Heart left ventricle (tissue), 16 donors: ENCODE data around the gene IZUMO2. TPM values are rescaled to one million over a fixed set of nuclear protein-coding genes. Genes with fewer than 3 reads are reported as not detected.

Source experiments
- ATAC-seq, 4 donors: fragments of 200-7000 bp; cut with Tn5 transposase; one replicate each; pipeline ENCODE4 v1.9.1; 2020 to 2022; ENCODE audit warnings: moderate library complexity in 4 of 4, mild to moderate bottlenecking in 3 of 4, moderate number of reproducible peaks in 1 of 4
- DNase-seq, 5 donors: peaks; one replicate each; pipeline ENCODE4 v3.0.0-alpha.2; 2020
- H3K27ac ChIP-seq, 12 donors: fragments of 200-600 bp; sonication (generic) in 4 of 12; one replicate each; pipeline versions ENCODE4 v1.5.0 to v1.8.0; 2016 to 2022; ENCODE audit warnings: mild to moderate bottlenecking in 2 of 12
- H3K27me3 ChIP-seq, 9 donors: fragments of 200-600 bp; sonication (generic) in 2 of 9; one replicate each; pipeline versions ENCODE4 v1.5.1 to v1.8.0; 2016 to 2022; ENCODE audit warnings: mild to moderate bottlenecking in 3 of 9
- H3K36me3 ChIP-seq, 9 donors: fragments of 200-600 bp; sonication (generic) in 2 of 9; one replicate each; pipeline versions ENCODE4 v1.5.0 to v1.8.0; 2018 to 2022; ENCODE audit warnings: mild to moderate bottlenecking in 2 of 9
- H3K4me1 ChIP-seq, 12 donors: fragments of 200-600 bp; sonication (generic) in 4 of 12; one replicate each; pipeline versions ENCODE4 v1.5.0 to v1.8.0; 2016 to 2022; ENCODE audit warnings: mild to moderate bottlenecking in 3 of 12
- H3K4me3 ChIP-seq, 12 donors: fragments of 200-600 bp; sonication (generic) in 4 of 12; one replicate each; pipeline versions ENCODE4 v1.5.0 to v1.8.0; 2017 to 2022; ENCODE audit warnings: mild to moderate bottlenecking in 9 of 12, moderate library complexity in 4 of 12
- H3K9me3 ChIP-seq, 12 donors: fragments of 200-600 bp; sonication (generic) in 4 of 12; one replicate each; pipeline versions ENCODE4 v1.5.0 to v1.8.0; 2016 to 2022; ENCODE audit warnings: mild to moderate bottlenecking in 1 of 12
- CTCF ChIP-seq, 12 donors: fragments of 200-600 bp; sonication (generic) in 4 of 12; IDR thresholded peaks; one replicate each; pipeline versions ENCODE4 v1.5.0 to v1.8.0; 2018 to 2022; ENCODE audit warnings: antibody characterized with exemption in 12 of 12, mild to moderate bottlenecking in 5 of 12
- POLR2A ChIP-seq, 2 donors: fragments of 450-650 bp; IDR thresholded peaks; one replicate each; pipeline ENCODE4 v1.6.1; 2017; ENCODE audit warnings: antibody characterized with exemption in 2 of 2, mild to moderate bottlenecking in 2 of 2, moderate library complexity in 2 of 2
- WGBS, 4 donors: extraction: QIAGEN DNeasy Blood & Tissue Kit in 2 of 4; methylation state at CpG; one replicate each; pipeline versions ENCODE4 v1.1.5 to v1.1.7; 2013 to 2018; 5-methylcytosine and 5-hydroxymethylcytosine counted together
- intact Hi-C, 10 donors: fragments of 100-400 bp; cut with DNase I; formaldehyde crosslinking; loops; one replicate each; pipeline versions ENCODE4 v1.11.1 to v1.14.2; 2022
- polyA plus RNA-seq, 2 donors: library from polyadenylated mRNA; stranded (reverse); fragments of 200-250 nt; gene quantifications; one replicate each; pipeline ENCODE4 v1.2.3, GENCODE V29; 2013
- total RNA-seq, 9 donors: library from RNA; depleted of rRNA in 2 of 9; stranded (reverse); fragments of >200 nt in 2 of 9; fragmentation: NEBNext Ultra II Directional in 3 of 9; extraction: Animal tissue kit (Norgen Biotek cat#: 25700) in 3 of 9; gene quantifications; one replicate each; pipeline versions ENCODE4 v1.1.0 to v1.2.4, GENCODE V29; 2016 to 2023
- donor health status: ischemic (EF 13 %, LVEDD 7.1; RV severe dilation, severe dysfunction).
- donor health status: healthy with polysubstance abuse.
- donor health status: DM: no; HTN: yes; CAD: no.
- donor health status: DM: no; HTN: no; CAD: no.
- donor health status: ischemic (EF 25% LVEDD 6.9; RV normal size, moderate dysfunction).
- donor health status: ischemic (EF 25% LVEDD 5.7; RV mildly dilated, moderate dysfunction).
- donor health status: healthy.
- donor health status: DM: yes; HTN: yes; CAD: no.
- donor health status: ischemic (EF 35%, LVEDD 5.7; RV mildly dilated, moderate dysfunction).
- donor health status: nonischemic (EF 11% LVEDD 7.7; RV severe dilation, severe dysfunction).
- donor health status: DM: yes; HTN: yes; CAD: no.
- donor health status: PGD.
- donor health status: ischemic (EF 29% LVEDD 5.4; RV normal size, mild dysfunction).
- donor health status: nonischemic (EF 23%, LVEDD 6.1; RV moderate dilation, normal function).

Gene IZUMO2
- total and polyA plus RNA-seq, 11 donors, result not detected

DNA sequence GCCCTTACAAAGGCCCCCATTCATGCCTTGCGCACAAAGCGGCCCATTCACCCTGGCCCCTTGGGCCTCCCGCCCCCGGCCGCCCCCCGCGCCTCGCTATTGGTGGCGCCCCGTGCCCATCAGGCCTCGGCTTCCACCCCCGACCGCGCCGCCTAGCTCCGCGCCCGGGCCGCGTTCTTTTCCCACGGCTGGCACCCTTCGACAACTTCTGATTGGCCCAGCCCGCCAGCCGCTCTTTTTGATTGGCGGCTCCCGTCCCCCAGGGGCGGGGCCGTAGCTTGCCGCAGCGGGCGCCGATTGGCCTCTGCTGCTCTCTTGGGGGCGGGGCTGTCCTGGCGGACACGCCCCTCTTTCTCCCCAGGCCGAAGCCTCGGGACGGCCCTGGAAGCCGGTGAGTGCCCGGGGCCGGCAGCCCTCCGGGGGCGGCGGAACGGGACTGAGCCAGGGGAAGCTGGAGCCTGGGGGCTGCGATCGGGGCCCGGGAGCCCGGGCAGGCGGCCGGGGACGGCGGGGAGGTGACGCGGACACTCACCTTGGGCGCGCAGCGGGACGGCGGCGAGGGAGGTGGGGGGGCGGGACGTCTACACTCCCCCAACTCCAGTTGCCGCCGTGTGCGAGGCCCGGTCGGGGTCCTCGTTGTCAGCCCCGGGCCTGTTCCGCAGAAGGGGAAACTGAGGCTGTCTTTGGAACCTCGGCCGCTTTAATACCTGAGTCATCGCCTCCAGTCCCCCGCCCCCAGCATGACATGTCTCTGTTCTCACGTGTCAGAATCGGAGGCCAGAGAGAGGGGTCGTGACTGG, 40.4 kb upstream of the IZUMO2 start, which contains the start of gene MYH14:
TSS of gene MYH14 (plus strand) at position 342 of the 800 bp plus-strand sequence. CDS start 6,744 bp downstream, outside the sequence.
- peak within 1 kb of the TSS; percentile 56 to 97 (median 84) for H3K27ac ChIP-seq
- intact Hi-C loops, result no loop called here
- DNase-seq (peak; percentile 87 to 94 (median 88)), ATAC-seq (peak; percentile 91 to 93 (median 92))
- H3K9me3 ChIP-seq, result no peaks in the 10 kb centered on the region
- no peaks in the 10 kb centered on the region for H3K36me3 ChIP-seq
- 2 to 4% (median 3%) methylated on average over 32 to 78 of the region's 78 CpGs for WGBS, 4 donors
- peak; percentile 65 to 72 for TF ChIP-seq POLR2A (IDR thresholded peaks at IDR 0.05)
- TF ChIP-seq CTCF (IDR thresholded peaks at IDR 0.05), result peak in 2 of 12 donors; percentile 14 to 28
- H3K4me1 ChIP-seq, result peaks cover 0 to 40% (median 16%) of the 10 kb centered on the region in 12 donors
- peak within 1 kb of the TSS; percentile 24 to 86 (median 62) for H3K4me3 ChIP-seq
- peaks cover 0 to 47% (median 28%) of the 10 kb centered on the region in 9 donors for H3K27me3 ChIP-seq

GRCh38 chr19:50202962-50203280, 39.8 kb upstream of the IZUMO2 start:
- Histone ChIP-seq H3K36me3 (no peaks in the 10 kb centered on the region), H3K27ac (peak overlapping the region in 9 of 12 donors; percentile 17 to 97 (median 51)), H3K27me3 (peaks cover 0 to 47% (median 28%) of the 10 kb centered on the region in 9 donors), H3K9me3 (no peaks in the 10 kb centered on the region), H3K4me1 (peaks cover 0 to 43% (median 17%) of the 10 kb centered on the region in 12 donors), H3K4me3 (peak overlapping the region; percentile 24 to 86 (median 62))
- DNase-seq (no peak), ATAC-seq (no peak)
- intact Hi-C loops, result no loop called here
- WGBS, 4 donors, result 5 to 15% (median 9%) methylated on average over 16 to 18 of the region's 18 CpGs
- no peak for TF ChIP-seq CTCF (IDR thresholded peaks at IDR 0.05)

DNA sequence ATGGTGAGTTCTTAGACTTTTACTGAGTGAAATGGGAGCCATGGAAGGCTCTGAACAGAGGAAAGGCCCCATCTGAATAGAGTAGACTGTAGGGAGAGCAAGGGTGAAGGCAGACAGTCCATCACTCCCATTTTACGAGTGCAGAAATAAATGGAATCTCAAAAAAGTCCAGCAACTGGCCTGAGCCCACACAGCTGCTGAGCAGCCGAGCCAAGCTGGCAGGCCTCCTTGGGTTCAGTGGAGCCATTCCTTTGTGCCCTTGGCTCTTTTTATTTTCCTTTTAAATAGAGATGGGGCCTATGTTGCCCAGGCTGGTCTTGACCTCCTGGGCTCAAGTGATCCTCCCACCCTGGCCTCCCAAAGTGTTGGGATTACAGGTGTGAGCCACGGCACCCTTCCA, 39.3 kb upstream of the IZUMO2 start:
- H3K4me1 ChIP-seq, result peaks cover 0 to 43% (median 17%) of the 10 kb centered on the region in 12 donors
- H3K27me3 ChIP-seq, result peaks cover 0 to 45% (median 28%) of the 10 kb centered on the region in 9 donors
- H3K36me3 ChIP-seq, result no peaks in the 10 kb centered on the region
- ATAC-seq (no peak), DNase-seq (no peak)
- 78 to 87% (median 83%) methylated on average over 3 of the region's 3 CpGs for WGBS, 4 donors
- TF ChIP-seq POLR2A (IDR thresholded peaks at IDR 0.05) (no peak), CTCF (IDR thresholded peaks at IDR 0.05) (no peak)
- peak overlapping the region in 1 of 12 donors; percentile 61 for H3K4me3 ChIP-seq
- H3K27ac ChIP-seq, result peak overlapping the region in 2 of 12 donors; percentile 68 to 97
- intact Hi-C loops, result no loop called here
- H3K9me3 ChIP-seq, result no peaks in the 10 kb centered on the region

DNA sequence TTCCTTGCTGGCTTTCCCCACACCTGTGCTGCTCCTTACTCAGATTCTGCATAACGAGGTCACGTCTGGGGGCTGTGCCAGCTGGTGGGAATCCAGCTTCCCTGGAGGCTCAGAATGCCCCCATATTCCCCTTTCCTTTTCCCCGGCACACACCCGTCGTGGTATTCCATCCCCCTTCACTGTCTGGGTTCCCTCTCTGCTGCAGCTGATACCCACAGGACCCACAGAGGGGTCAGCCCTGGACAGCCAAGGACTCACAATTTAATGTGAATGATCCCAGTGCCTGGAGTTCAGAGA, 36.1 kb upstream of the IZUMO2 start:
- H3K4me1 ChIP-seq, result peaks cover 0 to 31% (median 15%) of the 10 kb centered on the region in 12 donors
- DNase-seq (peak in 1 of 5 donors; percentile 45), ATAC-seq (no peak)
- peaks cover 0 to 32% (median 16%) of the 10 kb centered on the region in 9 donors for H3K27me3 ChIP-seq
- peak overlapping the region in 1 of 12 donors; percentile 15 for H3K4me3 ChIP-seq
- intact Hi-C loops, result loop anchor here in 3 of 10 donors (2.0 to 5.0 kb wide), 2 partner anchors 33 to 36 kb away; no protein-coding TSS in a partner anchor
- H3K36me3 ChIP-seq, result no peaks in the 10 kb centered on the region
- TF ChIP-seq POLR2A (IDR thresholded peaks at IDR 0.05), result no peak
- TF ChIP-seq CTCF (IDR thresholded peaks at IDR 0.05), result no peak
- H3K27ac ChIP-seq, result peak overlapping the region; percentile 14 to 90 (median 72)
- 0 to 8% (median 2%) methylated on average over 5 of the region's 5 CpGs for WGBS, 4 donors
- H3K9me3 ChIP-seq, result no peaks in the 10 kb centered on the region
